ENCODE data around the gene ZNF385B.

ZNF385B gene

DNA sequence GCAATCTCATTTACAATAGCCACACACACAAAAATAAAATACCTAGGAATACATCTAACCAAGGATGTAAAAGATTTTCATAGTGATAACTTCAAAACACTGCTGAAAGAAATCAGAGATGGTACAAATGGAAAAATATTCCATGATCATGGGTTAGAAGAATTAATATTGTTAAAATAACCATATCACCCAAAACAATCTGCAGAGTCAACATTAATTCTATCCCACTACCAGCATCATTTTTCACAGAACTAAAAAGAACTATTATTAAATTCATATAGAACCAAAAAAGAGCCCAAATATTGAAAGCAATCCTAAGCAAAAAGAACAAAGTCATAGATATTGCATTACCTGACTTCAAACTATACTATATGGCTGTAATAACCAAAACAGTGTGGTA is 50.4 kb downstream of the ZNF385B start:
- H3K4me1 ChIP-seq (ENCODE audit: insufficient read depth, poor library complexity, severe bottlenecking) = no peaks in the 10 kb centered on the region
- no peaks in the 10 kb centered on the region for H3K36me3 ChIP-seq (ENCODE audit: low read depth)
- no peaks in the 10 kb centered on the region for H3K27me3 ChIP-seq (ENCODE audit: insufficient read depth, poor library complexity, severe bottlenecking)
- no peak overlapping the region for H3K27ac ChIP-seq (ENCODE audit: poor library complexity, severe bottlenecking)
- DNase-seq (ENCODE audit: low spot score) (no peak), ATAC-seq (ENCODE audit: low read depth) (no peak)
- H3K4me3 ChIP-seq (ENCODE audit: severe bottlenecking) = no peak overlapping the region
- TF ChIP-seq, protein P1, sequence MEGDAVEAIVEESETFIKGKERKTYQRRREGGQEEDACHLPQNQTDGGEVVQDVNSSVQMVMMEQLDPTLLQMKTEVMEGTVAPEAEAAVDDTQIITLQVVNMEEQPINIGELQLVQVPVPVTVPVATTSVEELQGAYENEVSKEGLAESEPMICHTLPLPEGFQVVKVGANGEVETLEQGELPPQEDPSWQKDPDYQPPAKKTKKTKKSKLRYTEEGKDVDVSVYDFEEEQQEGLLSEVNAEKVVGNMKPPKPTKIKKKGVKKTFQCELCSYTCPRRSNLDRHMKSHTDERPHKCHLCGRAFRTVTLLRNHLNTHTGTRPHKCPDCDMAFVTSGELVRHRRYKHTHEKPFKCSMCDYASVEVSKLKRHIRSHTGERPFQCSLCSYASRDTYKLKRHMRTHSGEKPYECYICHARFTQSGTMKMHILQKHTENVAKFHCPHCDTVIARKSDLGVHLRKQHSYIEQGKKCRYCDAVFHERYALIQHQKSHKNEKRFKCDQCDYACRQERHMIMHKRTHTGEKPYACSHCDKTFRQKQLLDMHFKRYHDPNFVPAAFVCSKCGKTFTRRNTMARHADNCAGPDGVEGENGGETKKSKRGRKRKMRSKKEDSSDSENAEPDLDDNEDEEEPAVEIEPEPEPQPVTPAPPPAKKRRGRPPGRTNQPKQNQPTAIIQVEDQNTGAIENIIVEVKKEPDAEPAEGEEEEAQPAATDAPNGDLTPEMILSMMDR (IDR thresholded peaks at IDR 0.05; ENCODE audit: poor library complexity, severe bottlenecking) = no peak
- H3K9me3 ChIP-seq (ENCODE audit: severe bottlenecking) = no peaks in the 10 kb centered on the region

DNA sequence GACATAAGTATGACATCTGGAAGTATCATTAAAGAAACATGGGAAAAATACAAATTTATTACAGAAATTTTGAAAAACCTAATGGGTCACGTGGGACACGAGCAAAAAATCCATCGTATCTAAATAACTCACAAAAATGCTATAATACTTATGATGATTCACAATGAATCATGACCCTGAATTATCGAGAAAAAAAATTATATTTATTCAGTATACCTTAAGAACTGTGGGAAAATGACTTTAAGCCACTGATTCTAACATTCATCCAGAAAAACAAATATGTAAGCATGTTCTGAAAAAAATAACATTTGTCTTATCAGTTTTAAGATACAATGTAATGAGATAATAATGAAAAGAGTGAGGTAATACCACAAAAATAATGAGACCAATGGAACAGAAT is 51.8 kb downstream of the ZNF385B start:
- no peaks in the 10 kb centered on the region for H3K4me1 ChIP-seq (ENCODE audit: insufficient read depth, poor library complexity, severe bottlenecking)
- H3K27me3 ChIP-seq (ENCODE audit: insufficient read depth, poor library complexity, severe bottlenecking) = no peaks in the 10 kb centered on the region
- TF ChIP-seq, protein P1 (IDR thresholded peaks at IDR 0.05; ENCODE audit: poor library complexity, severe bottlenecking) = no peak
- DNase-seq (ENCODE audit: low spot score) = no peak
- ATAC-seq (ENCODE audit: low read depth) = no peak
- H3K4me3 ChIP-seq (ENCODE audit: severe bottlenecking) = no peak overlapping the region
- H3K36me3 ChIP-seq (ENCODE audit: low read depth) = no peaks in the 10 kb centered on the region
- H3K9me3 ChIP-seq (ENCODE audit: severe bottlenecking) = no peaks in the 10 kb centered on the region
- H3K27ac ChIP-seq (ENCODE audit: poor library complexity, severe bottlenecking) = no peak overlapping the region

DNA sequence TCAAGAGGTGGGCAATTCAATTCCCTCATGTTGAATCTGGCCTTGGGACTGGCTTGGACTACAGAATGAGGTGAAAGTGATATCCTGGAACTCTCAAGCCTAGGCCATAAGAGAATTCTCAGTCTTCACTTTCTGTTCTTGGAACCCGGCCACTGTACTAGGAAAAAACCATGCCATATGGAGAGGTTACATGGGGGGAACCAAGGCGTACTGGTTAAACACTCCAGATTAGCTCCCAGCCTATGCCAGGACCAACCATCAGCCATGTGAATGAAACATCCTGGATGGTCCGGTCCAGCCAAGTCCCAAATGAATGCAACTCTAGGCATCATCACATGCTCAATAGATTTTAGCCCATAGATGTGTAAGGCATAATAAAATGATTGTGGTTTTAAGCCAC is 56.4 kb downstream of the ZNF385B start:
- H3K36me3 ChIP-seq (ENCODE audit: low read depth) = no peaks in the 10 kb centered on the region
- TF ChIP-seq, protein P1 (IDR thresholded peaks at IDR 0.05; ENCODE audit: poor library complexity, severe bottlenecking) = no peak

DNA sequence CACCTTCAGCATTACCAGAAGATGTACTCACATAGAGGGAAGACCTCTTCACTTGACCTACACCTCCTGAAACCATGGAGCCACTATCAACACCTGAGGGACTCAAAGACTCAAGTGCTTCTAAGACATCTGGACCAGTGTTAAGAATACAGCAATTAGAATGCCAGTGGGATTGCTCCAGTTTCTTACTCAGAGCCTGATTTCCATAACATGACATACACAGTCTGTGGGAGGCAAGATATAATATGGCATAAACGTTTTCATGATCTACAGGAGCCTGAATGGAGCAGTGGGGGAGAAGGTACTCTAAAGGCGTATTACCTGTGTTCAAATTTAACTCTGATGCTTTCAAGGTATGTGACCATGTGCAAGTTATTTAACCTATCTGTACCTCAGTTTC is 57.2 kb downstream of the ZNF385B start:
- H3K4me3 ChIP-seq (ENCODE audit: severe bottlenecking) = no peak overlapping the region
- no peaks in the 10 kb centered on the region for H3K36me3 ChIP-seq (ENCODE audit: low read depth)
- no peak overlapping the region for H3K27ac ChIP-seq (ENCODE audit: poor library complexity, severe bottlenecking)
- ATAC-seq (ENCODE audit: low read depth) (no peak), DNase-seq (ENCODE audit: low spot score) (no peak)
- TF ChIP-seq, protein P1 (IDR thresholded peaks at IDR 0.05; ENCODE audit: poor library complexity, severe bottlenecking) = no peak
- H3K27me3 ChIP-seq (ENCODE audit: insufficient read depth, poor library complexity, severe bottlenecking) = peaks cover 2% of the 10 kb centered on the region
- H3K4me1 ChIP-seq (ENCODE audit: insufficient read depth, poor library complexity, severe bottlenecking) = no peaks in the 10 kb centered on the region
- H3K9me3 ChIP-seq (ENCODE audit: severe bottlenecking) = no peaks in the 10 kb centered on the region

More for the DNA sequence above, 56.4 kb downstream of the ZNF385B start:
- no peaks in the 10 kb centered on the region for H3K9me3 ChIP-seq (ENCODE audit: severe bottlenecking)
- peaks cover 2% of the 10 kb centered on the region for H3K27me3 ChIP-seq (ENCODE audit: insufficient read depth, poor library complexity, severe bottlenecking)
- no peak overlapping the region for H3K27ac ChIP-seq (ENCODE audit: poor library complexity, severe bottlenecking)
- DNase-seq (ENCODE audit: low spot score) (no peak), ATAC-seq (ENCODE audit: low read depth) (no peak)
- no peak overlapping the region for H3K4me3 ChIP-seq (ENCODE audit: severe bottlenecking)
- H3K4me1 ChIP-seq (ENCODE audit: insufficient read depth, poor library complexity, severe bottlenecking) = no peaks in the 10 kb centered on the region

DNA sequence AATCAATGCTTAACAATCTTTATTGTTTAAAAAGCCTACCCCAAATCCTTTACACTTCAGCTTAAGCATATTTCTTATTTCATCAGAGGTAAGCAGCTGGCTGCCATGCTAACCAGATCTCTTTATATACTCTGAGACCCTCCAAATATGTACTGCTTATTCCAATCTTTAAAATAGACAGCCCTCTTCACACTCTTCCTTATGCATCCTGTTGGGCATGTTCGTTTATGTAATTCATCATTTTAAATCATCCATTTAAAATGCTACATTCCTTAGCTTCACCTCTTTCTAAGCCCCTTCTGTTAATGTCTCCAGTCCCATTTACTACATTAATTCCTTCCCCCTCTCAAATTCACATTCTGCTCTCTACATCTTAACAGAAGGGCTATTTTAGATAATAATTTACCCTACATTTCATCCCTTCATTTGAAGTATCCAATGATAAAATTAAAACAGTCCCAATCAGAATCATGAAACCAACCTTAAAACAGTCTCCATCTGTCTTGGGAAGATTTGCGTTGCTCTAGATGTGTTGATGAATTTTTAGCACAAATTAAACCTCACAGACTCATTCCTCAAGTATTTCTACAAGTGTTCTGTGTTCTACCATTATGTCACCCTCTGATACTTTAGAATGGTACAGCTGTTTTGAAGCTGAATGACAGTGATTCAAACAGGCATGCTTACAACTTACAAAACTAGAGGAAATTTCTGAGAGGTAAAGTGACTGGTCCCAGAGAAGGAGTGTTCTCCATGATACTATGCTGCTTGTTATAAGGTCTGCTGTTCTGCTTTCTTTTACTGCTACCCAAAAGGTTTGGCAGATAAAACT is 59.1 kb downstream of the ZNF385B start:
- peaks cover 2% of the 10 kb centered on the region for H3K27me3 ChIP-seq (ENCODE audit: insufficient read depth, poor library complexity, severe bottlenecking)
- no peaks in the 10 kb centered on the region for H3K9me3 ChIP-seq (ENCODE audit: severe bottlenecking)
- TF ChIP-seq, protein P1 (IDR thresholded peaks at IDR 0.05; ENCODE audit: poor library complexity, severe bottlenecking) = no peak
- no peak for DNase-seq (ENCODE audit: low spot score)
- ATAC-seq (ENCODE audit: low read depth) = no peak
- no peak overlapping the region for H3K4me3 ChIP-seq (ENCODE audit: severe bottlenecking)
- no peaks in the 10 kb centered on the region for H3K36me3 ChIP-seq (ENCODE audit: low read depth)
- H3K27ac ChIP-seq (ENCODE audit: poor library complexity, severe bottlenecking) = no peak overlapping the region
- H3K4me1 ChIP-seq (ENCODE audit: insufficient read depth, poor library complexity, severe bottlenecking) = no peaks in the 10 kb centered on the region
